Measurements from ENCODE around the gene TNFRSF19.

DNA sequence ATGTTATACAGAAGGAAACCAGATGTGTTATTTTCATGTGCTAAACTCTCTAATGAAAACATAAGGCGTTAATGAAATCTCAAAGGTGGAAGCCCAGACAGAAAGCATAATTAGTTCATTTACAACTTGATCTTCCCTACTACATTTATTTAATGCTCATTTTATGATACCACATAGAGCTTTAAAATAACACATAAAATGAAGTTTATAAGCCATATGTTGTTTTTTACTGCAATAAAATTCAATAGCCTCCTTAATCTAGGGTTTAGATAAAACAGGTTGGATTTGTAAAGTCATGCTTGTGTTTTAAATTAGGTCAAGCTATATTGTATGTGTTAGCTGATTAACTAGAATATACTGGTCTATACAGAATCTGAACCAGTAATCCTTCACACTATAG lies 81.2 kb downstream of the TNFRSF19 start:
- TF ChIP-seq, protein P1, sequence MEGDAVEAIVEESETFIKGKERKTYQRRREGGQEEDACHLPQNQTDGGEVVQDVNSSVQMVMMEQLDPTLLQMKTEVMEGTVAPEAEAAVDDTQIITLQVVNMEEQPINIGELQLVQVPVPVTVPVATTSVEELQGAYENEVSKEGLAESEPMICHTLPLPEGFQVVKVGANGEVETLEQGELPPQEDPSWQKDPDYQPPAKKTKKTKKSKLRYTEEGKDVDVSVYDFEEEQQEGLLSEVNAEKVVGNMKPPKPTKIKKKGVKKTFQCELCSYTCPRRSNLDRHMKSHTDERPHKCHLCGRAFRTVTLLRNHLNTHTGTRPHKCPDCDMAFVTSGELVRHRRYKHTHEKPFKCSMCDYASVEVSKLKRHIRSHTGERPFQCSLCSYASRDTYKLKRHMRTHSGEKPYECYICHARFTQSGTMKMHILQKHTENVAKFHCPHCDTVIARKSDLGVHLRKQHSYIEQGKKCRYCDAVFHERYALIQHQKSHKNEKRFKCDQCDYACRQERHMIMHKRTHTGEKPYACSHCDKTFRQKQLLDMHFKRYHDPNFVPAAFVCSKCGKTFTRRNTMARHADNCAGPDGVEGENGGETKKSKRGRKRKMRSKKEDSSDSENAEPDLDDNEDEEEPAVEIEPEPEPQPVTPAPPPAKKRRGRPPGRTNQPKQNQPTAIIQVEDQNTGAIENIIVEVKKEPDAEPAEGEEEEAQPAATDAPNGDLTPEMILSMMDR (IDR thresholded peaks at IDR 0.05 in 8 of 11, conservative IDR thresholded peaks at IDR 0.05 in 3 of 11): no peak
- TF ChIP-seq POLR2A (IDR thresholded peaks at IDR 0.05) (no peak), POLR2AphosphoS5 (IDR thresholded peaks at IDR 0.05) (no peak)

All from spleen (tissue), 7 donors.